Panc1 (cell line): ENCODE data around the gene TMED5. TPM values are rescaled to one million over a fixed set of nuclear protein-coding genes. Genes with fewer than 3 reads are reported as not detected.

ENCODE experiments used
- ATAC-seq: fragments of 200-7000 bp; cut with Tn5 transposase; 2 replicates; pipeline ENCODE4 v1.9.1; 2020; ENCODE audit warnings: mild to moderate bottlenecking, moderate library complexity
- BruUV-seq: library from RNA; stranded (reverse); fragments of 400-500 nt; replicated peaks from 2 replicates; lab custom pipeline; 2021; lab: Mats Ljungman, UMichigan
- CTCF ChIA-PET: fragments of 300-600 bp; sonication (Branson Sonifier 250); formaldehyde crosslinking; loops from one replicate; lab custom pipeline; 2022; ENCODE audit warnings: antibody characterized with exemption; lab: Charles Lee
- POLR2A ChIA-PET: fragments of 300-600 bp; sonication (Branson Sonifier 250); formaldehyde crosslinking; loops from one replicate; lab custom pipeline; 2022; ENCODE audit warnings: antibody characterized with exemption; lab: Charles Lee
- DNase-seq: peaks from one replicate; pipeline ENCODE4 v3.0.0-alpha.2; 2010; ENCODE audit warnings: low read depth, low spot score
- H3K27ac ChIP-seq: 2 replicates; pipeline ENCODE4 v1.5.1; 2011; ENCODE audit warnings: mild to moderate bottlenecking, low read length, inconsistent platforms
- H3K27me3 ChIP-seq: fragments of 200-500 bp; sonication (Bioruptor generic); 2 replicates; pipeline ENCODE4 v1.6.0; 2014; ENCODE audit warnings: low read length, inconsistent platforms; ENCODE audit not compliant: control insufficient read depth, insufficient read depth
- H3K36me3 ChIP-seq: fragments of 200-500 bp; sonication (Bioruptor generic); 2 replicates; pipeline ENCODE4 v1.5.1; 2014; ENCODE audit warnings: inconsistent platforms, mild to moderate bottlenecking, low read length, moderate library complexity; ENCODE audit not compliant: control insufficient read depth, insufficient read depth
- H3K4me1 ChIP-seq: 2 replicates; pipeline ENCODE4 v1.5.1; 2011; ENCODE audit warnings: inconsistent platforms, mild to moderate bottlenecking, low read length, moderate library complexity; ENCODE audit not compliant: control insufficient read depth, insufficient read depth
- H3K4me3 ChIP-seq, 2 experiments: 2 replicates each; pipeline ENCODE4 v1.5.1; 2011 to 2012; ENCODE audit warnings: low read depth in 2 of 2, low read length in 2 of 2, mild to moderate bottlenecking in 2 of 2, inconsistent platforms in 1 of 2, moderate library complexity in 1 of 2
- H3K9me3 ChIP-seq: fragments of 200-500 bp; sonication (Bioruptor generic); 2 replicates; pipeline ENCODE4 v1.5.1; 2014; ENCODE audit warnings: low read depth, mild to moderate bottlenecking, inconsistent platforms, low read length, moderate library complexity; ENCODE audit not compliant: control insufficient read depth, insufficient read depth
- CTCF ChIP-seq: fragments of 450-650 bp; IDR thresholded peaks from 2 replicates; pipeline ENCODE4 v1.5.1; 2017; ENCODE audit warnings: mild to moderate bottlenecking
- POLR2AphosphoS5 ChIP-seq: IDR thresholded peaks from 2 replicates; pipeline ENCODE4 v1.6.1; 2012; ENCODE audit warnings: mild to moderate bottlenecking, low read depth, low read length, moderate library complexity
- SIN3A ChIP-seq: IDR thresholded peaks from 2 replicates; pipeline ENCODE4 v1.6.1; 2012; ENCODE audit warnings: low read depth, mild to moderate bottlenecking, low read length, moderate library complexity, borderline replicate concordance; ENCODE audit not compliant: insufficient read depth
- TCF7L2 ChIP-seq: IDR thresholded peaks from 2 replicates; pipeline ENCODE4 v1.6.1; 2011; ENCODE audit warnings: mild to moderate bottlenecking, low read depth, low read length, inconsistent platforms
- in situ Hi-C: cut with HindIII; loops from 2 replicates; pipeline ENCODE4 v1.10.0; 2016; ENCODE audit warnings: low sequenced_read_pairs, low pct_unique_long_range_greater_than_20kb
- intact Hi-C: fragments of 100-400 bp; cut with micrococcal nuclease; formaldehyde crosslinking; loops from one replicate; pipeline ENCODE4 v1.10.0; 2022; ENCODE audit not compliant: unreplicated experiment
- total RNA-seq: library from RNA; stranded (reverse); gene quantifications from one replicate; pipeline ENCODE4 v1.2.1, GENCODE V29; 2021; ENCODE audit not compliant: unreplicated experiment
- TF ChIP-seq, protein P1 (sequence below), 2 experiments: IDR thresholded peaks; 2 replicates each; pipeline ENCODE4 v1.6.1; 2011 to 2012; ENCODE audit warnings: low read depth in 2 of 2, control low read depth in 1 of 2, low read length in 1 of 2, mild to moderate bottlenecking in 1 of 2, moderate library complexity in 1 of 2; ENCODE audit not compliant: insufficient read depth in 1 of 2

The TMED5 gene
- total RNA-seq, 1 experiment from 2014 or later = 45.6 TPM

DNA sequence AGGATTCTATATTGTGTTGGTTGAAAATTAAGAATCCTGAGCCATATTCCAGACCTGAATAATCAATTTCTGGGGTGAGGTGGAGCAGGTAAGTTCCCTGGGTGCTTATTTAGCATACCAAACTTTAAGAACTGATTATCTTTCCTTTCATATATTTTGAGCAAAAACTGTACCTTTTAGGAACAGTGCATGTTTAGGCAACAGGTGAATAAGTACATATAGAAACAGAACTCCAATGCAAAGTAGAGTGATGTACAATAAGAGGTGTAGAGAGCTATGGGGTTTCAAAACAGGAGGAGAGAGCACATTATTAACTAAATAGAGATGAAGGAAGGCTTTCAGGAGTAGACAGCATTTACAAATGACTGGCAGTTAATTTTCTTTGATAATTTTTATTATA lies 28.7 kb downstream of the TMED5 start:
- DNase-seq (no peak), ATAC-seq (no peak)
- Histone ChIP-seq H3K4me1 (no peaks in the 10 kb centered on the region), H3K4me3 (no peak overlapping the region), H3K27ac (no peak overlapping the region), H3K9me3 (no peaks in the 10 kb centered on the region), H3K36me3 (peaks cover 18% of the 10 kb centered on the region), H3K27me3 (no peaks in the 10 kb centered on the region)
- ChIA-PET CTCF (no interaction called here), POLR2A (no interaction called here)
- no peak for TF ChIP-seq SIN3A
- TF ChIP-seq CTCF = no peak
- no peak for TF ChIP-seq TCF7L2
- TF ChIP-seq, protein P1, sequence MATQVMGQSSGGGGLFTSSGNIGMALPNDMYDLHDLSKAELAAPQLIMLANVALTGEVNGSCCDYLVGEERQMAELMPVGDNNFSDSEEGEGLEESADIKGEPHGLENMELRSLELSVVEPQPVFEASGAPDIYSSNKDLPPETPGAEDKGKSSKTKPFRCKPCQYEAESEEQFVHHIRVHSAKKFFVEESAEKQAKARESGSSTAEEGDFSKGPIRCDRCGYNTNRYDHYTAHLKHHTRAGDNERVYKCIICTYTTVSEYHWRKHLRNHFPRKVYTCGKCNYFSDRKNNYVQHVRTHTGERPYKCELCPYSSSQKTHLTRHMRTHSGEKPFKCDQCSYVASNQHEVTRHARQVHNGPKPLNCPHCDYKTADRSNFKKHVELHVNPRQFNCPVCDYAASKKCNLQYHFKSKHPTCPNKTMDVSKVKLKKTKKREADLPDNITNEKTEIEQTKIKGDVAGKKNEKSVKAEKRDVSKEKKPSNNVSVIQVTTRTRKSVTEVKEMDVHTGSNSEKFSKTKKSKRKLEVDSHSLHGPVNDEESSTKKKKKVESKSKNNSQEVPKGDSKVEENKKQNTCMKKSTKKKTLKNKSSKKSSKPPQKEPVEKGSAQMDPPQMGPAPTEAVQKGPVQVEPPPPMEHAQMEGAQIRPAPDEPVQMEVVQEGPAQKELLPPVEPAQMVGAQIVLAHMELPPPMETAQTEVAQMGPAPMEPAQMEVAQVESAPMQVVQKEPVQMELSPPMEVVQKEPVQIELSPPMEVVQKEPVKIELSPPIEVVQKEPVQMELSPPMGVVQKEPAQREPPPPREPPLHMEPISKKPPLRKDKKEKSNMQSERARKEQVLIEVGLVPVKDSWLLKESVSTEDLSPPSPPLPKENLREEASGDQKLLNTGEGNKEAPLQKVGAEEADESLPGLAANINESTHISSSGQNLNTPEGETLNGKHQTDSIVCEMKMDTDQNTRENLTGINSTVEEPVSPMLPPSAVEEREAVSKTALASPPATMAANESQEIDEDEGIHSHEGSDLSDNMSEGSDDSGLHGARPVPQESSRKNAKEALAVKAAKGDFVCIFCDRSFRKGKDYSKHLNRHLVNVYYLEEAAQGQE (IDR thresholded peaks at IDR 0.05; ENCODE audit: insufficient read depth in 1 of 2, low read depth in 2 of 2, low read length in 1 of 2) = no peak
- TF ChIP-seq POLR2AphosphoS5 = no peak
- intact Hi-C loops = no loop called here
- in situ Hi-C loops = no loop called here
- BruUV-seq = no TSS peak

GRCh38 chr1:93150729-93151128 lies 29.5 kb downstream of the TMED5 start:
- Histone ChIP-seq H3K27me3 (no peaks in the 10 kb centered on the region), H3K27ac (no peak overlapping the region), H3K4me3 (no peak overlapping the region), H3K4me1 (no peaks in the 10 kb centered on the region), H3K9me3 (no peaks in the 10 kb centered on the region), H3K36me3 (peaks cover 15% of the 10 kb centered on the region)
- no peak for DNase-seq
- in situ Hi-C loops (no loop called here), intact Hi-C loops (no loop called here)
- POLR2A ChIA-PET = no interaction called here
- TF ChIP-seq TCF7L2 (no peak), CTCF (no peak), POLR2AphosphoS5 (no peak), SIN3A (no peak)
- TF ChIP-seq, protein P1 (IDR thresholded peaks at IDR 0.05; ENCODE audit: insufficient read depth in 1 of 2, low read depth in 2 of 2, low read length in 1 of 2) = no peak
- BruUV-seq = no TSS peak
- CTCF ChIA-PET = no interaction called here
- ATAC-seq = no peak
